ENCODE measurements around the gene SRPRB.

SRPRB gene

DNA sequence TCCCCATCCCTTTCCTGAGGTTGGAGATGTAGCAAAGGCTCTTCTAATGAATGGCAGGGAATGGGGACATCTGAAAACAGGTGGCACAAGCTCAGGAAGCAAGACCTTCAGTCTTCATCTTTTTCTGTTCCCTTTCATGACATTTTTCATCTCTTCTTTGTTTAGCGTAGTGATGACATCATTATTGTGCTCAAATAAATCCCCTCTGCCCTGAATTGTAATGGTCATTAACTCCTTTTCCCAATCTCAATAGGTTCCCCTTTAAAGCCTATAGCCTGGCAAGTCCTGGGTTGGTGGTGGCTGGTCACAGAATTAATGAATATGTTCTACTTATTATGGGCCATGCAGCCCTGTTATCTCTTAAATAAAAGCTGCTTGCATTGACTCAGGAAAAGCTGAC lies 38.0 kb upstream of the SRPRB start:
- no peak overlapping the region for H3K4me3 ChIP-seq (ENCODE audit: low read depth, low read length)
- TF ChIP-seq, protein P1, sequence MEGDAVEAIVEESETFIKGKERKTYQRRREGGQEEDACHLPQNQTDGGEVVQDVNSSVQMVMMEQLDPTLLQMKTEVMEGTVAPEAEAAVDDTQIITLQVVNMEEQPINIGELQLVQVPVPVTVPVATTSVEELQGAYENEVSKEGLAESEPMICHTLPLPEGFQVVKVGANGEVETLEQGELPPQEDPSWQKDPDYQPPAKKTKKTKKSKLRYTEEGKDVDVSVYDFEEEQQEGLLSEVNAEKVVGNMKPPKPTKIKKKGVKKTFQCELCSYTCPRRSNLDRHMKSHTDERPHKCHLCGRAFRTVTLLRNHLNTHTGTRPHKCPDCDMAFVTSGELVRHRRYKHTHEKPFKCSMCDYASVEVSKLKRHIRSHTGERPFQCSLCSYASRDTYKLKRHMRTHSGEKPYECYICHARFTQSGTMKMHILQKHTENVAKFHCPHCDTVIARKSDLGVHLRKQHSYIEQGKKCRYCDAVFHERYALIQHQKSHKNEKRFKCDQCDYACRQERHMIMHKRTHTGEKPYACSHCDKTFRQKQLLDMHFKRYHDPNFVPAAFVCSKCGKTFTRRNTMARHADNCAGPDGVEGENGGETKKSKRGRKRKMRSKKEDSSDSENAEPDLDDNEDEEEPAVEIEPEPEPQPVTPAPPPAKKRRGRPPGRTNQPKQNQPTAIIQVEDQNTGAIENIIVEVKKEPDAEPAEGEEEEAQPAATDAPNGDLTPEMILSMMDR (IDR thresholded peaks at IDR 0.05; ENCODE audit: borderline replicate concordance, insufficient read depth, low read depth, low read length): no peak

DNA sequence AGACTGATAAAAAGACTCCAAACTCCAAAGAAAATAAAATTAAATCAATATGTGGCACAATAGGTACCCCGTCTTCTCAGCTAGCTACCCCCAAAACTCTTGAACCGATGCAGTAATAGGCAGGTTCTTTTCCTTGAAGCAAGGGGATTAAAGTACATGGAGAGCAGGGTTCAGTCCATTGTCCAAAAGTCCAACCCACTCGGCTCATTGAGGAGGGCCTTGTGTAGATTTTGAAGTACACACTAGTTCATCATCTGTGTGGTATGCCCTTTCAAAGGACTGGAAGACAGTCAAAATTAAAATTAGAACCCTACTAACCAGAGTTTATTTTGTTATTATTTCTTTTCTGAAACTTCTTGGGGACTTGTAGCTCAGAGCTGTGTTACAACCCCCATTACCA lies 36.1 kb upstream of the SRPRB start:
- H3K4me3 ChIP-seq (ENCODE audit: low read depth, low read length): no peak overlapping the region
- TF ChIP-seq, protein P1 (IDR thresholded peaks at IDR 0.05; ENCODE audit: borderline replicate concordance, insufficient read depth, low read depth, low read length): no peak

DNA sequence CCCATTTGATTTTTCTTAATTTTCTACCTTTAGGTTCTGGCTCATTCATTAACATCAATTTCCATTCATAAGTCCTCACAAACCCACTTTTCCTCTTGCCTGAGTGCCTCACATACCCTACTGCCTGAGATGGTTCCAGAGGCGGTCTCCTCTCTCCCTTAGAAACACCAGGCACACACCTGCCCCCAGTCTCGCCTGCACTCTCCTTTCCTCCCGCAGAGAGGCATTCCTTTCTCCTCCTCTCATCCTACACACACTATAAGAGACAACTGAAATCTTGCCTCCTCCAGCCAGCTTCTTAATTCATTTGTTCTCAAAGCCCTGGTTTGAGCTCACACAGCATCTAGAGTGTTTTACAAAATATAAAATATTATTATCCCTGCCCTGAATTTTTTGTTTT lies 31.9 kb upstream of the SRPRB start:
- H3K4me3 ChIP-seq (ENCODE audit: low read depth, low read length): no peak overlapping the region
- TF ChIP-seq, protein P1 (IDR thresholded peaks at IDR 0.05; ENCODE audit: borderline replicate concordance, insufficient read depth, low read depth, low read length): no peak

DNA sequence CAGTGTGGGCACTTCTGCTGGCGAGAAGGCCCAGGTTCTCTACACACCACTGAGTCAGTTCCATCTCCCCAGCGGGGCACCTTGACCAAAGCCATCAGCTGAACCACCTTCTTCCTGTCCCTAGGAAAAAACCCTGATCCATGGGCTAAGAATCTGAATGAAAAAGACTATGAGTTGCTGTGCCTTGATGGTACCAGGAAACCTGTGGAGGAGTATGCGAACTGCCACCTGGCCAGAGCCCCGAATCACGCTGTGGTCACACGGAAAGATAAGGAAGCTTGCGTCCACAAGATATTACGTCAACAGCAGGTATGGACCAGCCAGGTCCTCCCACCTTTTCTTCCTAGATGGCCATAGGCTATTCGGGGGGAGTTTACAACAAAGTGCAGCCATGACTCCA lies 30.3 kb upstream of the SRPRB start:
- TF ChIP-seq, protein P1 (IDR thresholded peaks at IDR 0.05; ENCODE audit: borderline replicate concordance, insufficient read depth, low read depth, low read length): no peak
- no peak overlapping the region for H3K4me3 ChIP-seq (ENCODE audit: low read depth, low read length)

DNA sequence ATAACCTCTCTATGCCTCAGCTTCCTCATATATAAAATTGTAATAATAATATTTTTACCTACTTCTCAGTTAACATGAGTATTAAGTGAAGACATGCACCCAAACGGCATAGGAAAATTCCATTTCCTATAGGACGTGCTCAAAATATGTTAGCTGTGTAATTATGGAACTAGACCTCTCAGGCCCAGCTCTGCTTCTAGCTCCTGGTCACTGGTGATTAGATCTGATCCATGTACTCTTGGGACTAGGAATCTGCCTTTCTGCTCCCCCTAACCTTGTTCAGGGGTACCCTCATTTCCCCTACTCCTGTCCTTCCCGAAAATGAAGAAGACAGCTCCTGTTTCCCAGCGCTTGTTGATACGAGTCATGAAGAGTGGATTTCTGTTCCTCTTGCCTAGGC lies 29.8 kb upstream of the SRPRB start:
- H3K4me3 ChIP-seq (ENCODE audit: low read depth, low read length): no peak overlapping the region
- TF ChIP-seq, protein P1 (IDR thresholded peaks at IDR 0.05; ENCODE audit: borderline replicate concordance, insufficient read depth, low read depth, low read length): no peak

DNA sequence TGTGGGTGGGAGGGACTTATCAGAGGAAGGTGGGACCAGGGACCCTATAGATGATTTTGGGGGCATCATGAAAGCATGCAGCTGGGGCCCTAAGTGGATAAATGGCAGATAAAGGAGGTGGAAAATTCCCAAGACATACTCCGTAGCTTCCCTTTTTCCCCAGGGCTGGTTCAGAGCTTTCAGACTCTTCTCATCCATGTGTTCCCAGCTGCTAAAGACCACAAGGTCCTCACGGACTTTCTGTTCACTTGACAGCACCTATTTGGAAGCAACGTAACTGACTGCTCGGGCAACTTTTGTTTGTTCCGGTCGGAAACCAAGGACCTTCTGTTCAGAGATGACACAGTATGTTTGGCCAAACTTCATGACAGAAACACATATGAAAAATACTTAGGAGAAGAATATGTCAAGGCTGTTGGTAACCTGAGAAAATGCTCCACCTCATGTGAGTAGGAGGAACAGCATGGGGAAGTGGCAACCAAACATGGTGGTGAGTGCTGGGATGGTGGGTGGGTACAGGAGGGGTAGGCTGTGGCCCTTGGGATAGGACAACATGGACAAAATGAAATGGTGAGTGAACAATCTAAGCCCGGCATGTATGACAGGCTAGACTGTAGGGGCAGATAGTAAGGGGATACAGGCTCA lies 28.7 kb upstream of the SRPRB start:
- TF ChIP-seq, protein P1 (IDR thresholded peaks at IDR 0.05; ENCODE audit: borderline replicate concordance, insufficient read depth, low read depth, low read length): no peak
- no peak overlapping the region for H3K4me3 ChIP-seq (ENCODE audit: low read depth, low read length)

DNA sequence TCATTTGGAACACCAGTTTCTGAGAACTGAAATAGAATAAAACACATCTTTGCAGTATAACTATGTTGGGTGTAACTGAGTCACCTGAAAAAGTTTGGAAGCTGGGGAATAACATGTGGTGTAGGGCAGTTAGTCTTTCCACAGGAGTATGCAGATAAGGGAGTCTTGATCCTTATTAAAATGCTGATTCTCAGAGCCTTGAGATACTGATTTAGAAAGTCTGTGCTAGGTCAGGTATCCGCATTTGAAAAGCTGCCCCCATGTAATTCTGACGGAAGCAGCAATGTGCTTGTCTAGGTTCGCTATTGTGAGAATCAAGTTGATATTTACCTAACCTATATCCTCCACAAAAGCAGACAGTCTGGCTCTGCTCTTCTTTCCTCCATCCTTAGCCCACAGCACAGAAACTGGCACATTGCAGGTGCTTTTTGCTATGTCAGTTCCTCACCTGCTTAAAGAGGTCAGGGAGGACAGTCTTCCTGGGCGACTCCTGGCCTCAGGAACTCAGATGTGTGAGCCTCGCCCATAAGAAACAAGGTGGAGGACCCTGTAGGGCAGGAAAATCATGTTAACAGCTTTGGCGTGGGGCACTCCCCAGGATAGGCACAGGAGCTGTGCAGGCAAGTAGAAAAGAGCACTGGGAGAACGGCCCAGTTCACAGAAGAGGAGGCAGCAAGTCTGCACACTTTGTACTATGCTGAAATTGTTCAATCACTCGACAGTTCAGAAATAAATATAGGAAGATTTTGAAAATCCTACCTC lies 27.6 kb upstream of the SRPRB start:
- TF ChIP-seq, protein P1 (IDR thresholded peaks at IDR 0.05; ENCODE audit: borderline replicate concordance, insufficient read depth, low read depth, low read length): no peak
- no peak overlapping the region for H3K4me3 ChIP-seq (ENCODE audit: low read depth, low read length)

All from GM12875 (cell line).